ENCODE measurements around the gene MYH4.

The MYH4 gene

GRCh38 chr17:10421211-10421610 lies 48.1 kb downstream of the MYH4 start:
- no peak for DNase-seq

- no peak for DNase-seq
Observed at GRCh38 chr17:10420811-10421210, 48.5 kb downstream of the MYH4 start.

GRCh38 chr17:10417431-10417830 lies 51.9 kb downstream of the MYH4 start:
- DNase-seq: no peak

GRCh38 chr17:10415161-10415560 lies 54.2 kb downstream of the MYH4 start:
- DNase-seq: no peak

- no peak for DNase-seq
Observed at GRCh38 chr17:10403589-10403988, 65.8 kb downstream of the MYH4 start.

GRCh38 chr17:10398352-10398751 lies 71.0 kb downstream of the MYH4 start:
- DNase-seq: no peak

- DNase-seq: no peak
Observed at GRCh38 chr17:10396524-10397163, 72.7 kb downstream of the MYH4 start.

GRCh38 chr17:10394201-10394887 lies 75.0 kb downstream of the MYH4 start:
- no peak for DNase-seq

Data from stimulated activated CD4-positive, alpha-beta T cell treated with anti-CD3 and anti-CD28 coated beads, Interleukin-2, amount 100 ng/mL, for 48 hours (primary cell).